H1 (cell line): ENCODE data around the gene IP6K1. TPM values are rescaled to one million over a fixed set of nuclear protein-coding genes. Genes with fewer than 3 reads are reported as not detected.

Experiments used
- CTCF ChIA-PET: fragments of 300-600 bp; sonication (Branson Sonifier 250); formaldehyde crosslinking; loops from one replicate; lab custom pipeline; 2021; ENCODE audit not compliant: partially characterized antibody; lab: Charles Lee
- POLR2A ChIA-PET: fragments of 300-600 bp; sonication (Branson Sonifier 250); formaldehyde crosslinking; loops from one replicate; lab custom pipeline; 2021; ENCODE audit warnings: inconsistent platforms; ENCODE audit not compliant: partially characterized antibody; lab: Charles Lee
- DNase-seq, 2 experiments: peaks; one replicate each; pipeline versions ENCODE4 v3.0.0 to v3.0.0-alpha.2; 2010 to 2022; ENCODE audit warnings: low spot score in 2 of 2, low read depth in 1 of 2, mixed read lengths in 1 of 2
- FAIRE-seq: peaks from 2 replicates; lab custom pipeline; 2011; peaks lifted over from hg19 to GRCh38; lab: Jason Lieb, UNC
- H2AFZ ChIP-seq: 2 replicates; pipeline ENCODE4 v1.8.1; 2012; ENCODE audit warnings: low read length, inconsistent platforms
- H2AK5ac ChIP-seq: 2 replicates; pipeline ENCODE4 v1.6.1; 2013; ENCODE audit warnings: low read depth, low read length
- H2BK120ac ChIP-seq: replicated peaks from 2 replicates; pipeline ENCODE3; 2013; ENCODE audit warnings: low read depth, low read length, inconsistent platforms
- H2BK12ac ChIP-seq: 2 replicates; pipeline ENCODE4 v1.6.1; 2013; ENCODE audit warnings: low read depth, low read length
- H2BK15ac ChIP-seq: 2 replicates; pipeline ENCODE4 v1.6.1; 2013; ENCODE audit warnings: low read length
- H2BK20ac ChIP-seq: 2 replicates; pipeline ENCODE4 v1.6.1; 2013; ENCODE audit warnings: low read length
- H2BK5ac ChIP-seq: 2 replicates; pipeline ENCODE4 v1.6.1; 2013; ENCODE audit warnings: low read depth, low read length
- H3K14ac ChIP-seq: 2 replicates; pipeline ENCODE4 v1.6.1; 2013; ENCODE audit warnings: inconsistent platforms; ENCODE audit not compliant: insufficient read length
- H3K18ac ChIP-seq: 2 replicates; pipeline ENCODE4 v1.6.1; 2013; ENCODE audit warnings: low read length; ENCODE audit errors: extremely low read depth
- H3K23ac ChIP-seq: 2 replicates; pipeline ENCODE4 v1.6.1; 2013; ENCODE audit warnings: inconsistent platforms; ENCODE audit not compliant: insufficient read length
- H3K23me2 ChIP-seq: 2 replicates; pipeline ENCODE4 v1.6.1; 2013; ENCODE audit warnings: low read depth, low read length
- H3K27ac ChIP-seq: 2 replicates; pipeline ENCODE4 v1.6.1; 2011; ENCODE audit warnings: low read depth, low read length, inconsistent platforms
- H3K27me3 ChIP-seq, 4 experiments: replicated peaks in 1 of 4; 1 replicate in 1 of 4; 2 replicates in 3 of 4; pipeline versions ENCODE4 v1.6.1 to v1.8.1; 2011 to 2013; ENCODE audit warnings: low read length in 3 of 4, mild to moderate bottlenecking in 3 of 4, inconsistent platforms in 2 of 4, mixed read lengths in 2 of 4, moderate library complexity in 1 of 4; ENCODE audit not compliant: control insufficient read depth in 3 of 4, insufficient read depth in 3 of 4; ENCODE audit errors: extremely low read depth in 1 of 4
- H3K36me3 ChIP-seq, 4 experiments: 2 replicates each; pipeline versions ENCODE4 v1.6.1 to v1.8.1; 2011 to 2013; ENCODE audit warnings: mild to moderate bottlenecking in 4 of 4, low read length in 3 of 4, moderate library complexity in 2 of 4, control low read depth in 1 of 4, inconsistent platforms in 1 of 4; ENCODE audit not compliant: insufficient read depth in 4 of 4, control insufficient read depth in 2 of 4
- H3K4ac ChIP-seq: replicated peaks from 2 replicates; pipeline ENCODE3; 2013; ENCODE audit warnings: low read length, low read depth, mixed read lengths, inconsistent platforms; ENCODE audit not compliant: insufficient read length
- H3K4me1 ChIP-seq, 4 experiments: replicated peaks in 1 of 4; 1 replicate in 1 of 4; 2 replicates in 3 of 4; pipeline versions ENCODE4 v1.6.1 to v1.8.1; 2011 to 2013; ENCODE audit warnings: low read length in 3 of 4, inconsistent platforms in 2 of 4, mixed read lengths in 1 of 4; ENCODE audit not compliant: insufficient read depth in 4 of 4, control insufficient read depth in 3 of 4
- H3K4me2 ChIP-seq, 2 experiments: 2 replicates each; pipeline versions ENCODE4 v1.6.1 to v1.8.1; 2011 to 2013; ENCODE audit warnings: low read depth in 2 of 2, low read length in 2 of 2, control low read depth in 1 of 2, inconsistent platforms in 1 of 2, mild to moderate bottlenecking in 1 of 2; ENCODE audit not compliant: insufficient read depth in 1 of 2
- H3K4me3 ChIP-seq, 4 experiments: fragments of 200-600, 300-600 bp in 1 of 4; sonication (generic), shearing (Covaris generic), sonication (Bioruptor Twin) in 1 of 4; 2 replicates each; pipeline versions ENCODE4 v1.5.1 to v1.8.1; 2011 to 2016; ENCODE audit warnings: low read length in 4 of 4, low read depth in 3 of 4, control low read depth in 2 of 4, inconsistent platforms in 2 of 4, mild to moderate bottlenecking in 2 of 4, mixed read lengths in 1 of 4, moderate library complexity in 1 of 4; ENCODE audit not compliant: insufficient read depth in 2 of 4; ENCODE audit errors: extremely low read depth in 1 of 4
- H3K56ac ChIP-seq: replicated peaks from 2 replicates; pipeline ENCODE3; 2013; ENCODE audit warnings: low read depth, mild to moderate bottlenecking, mixed read lengths, low read length, inconsistent platforms; ENCODE audit not compliant: insufficient read length
- H3K79me1 ChIP-seq: 2 replicates; pipeline ENCODE4 v1.6.1; 2013; ENCODE audit warnings: low read depth, low read length, control low read depth
- H3K79me2 ChIP-seq, 2 experiments: 2 replicates each; pipeline versions ENCODE4 v1.6.1 to v1.8.1; 2012 to 2013; ENCODE audit warnings: low read length in 2 of 2, mild to moderate bottlenecking in 2 of 2, inconsistent platforms in 1 of 2; ENCODE audit not compliant: insufficient read depth in 2 of 2, control insufficient read depth in 1 of 2
- H3K9ac ChIP-seq, 4 experiments: replicated peaks in 1 of 4; 1 replicate in 1 of 4; 2 replicates in 3 of 4; pipeline versions ENCODE4 v1.6.1 to v1.8.1; 2011 to 2013; ENCODE audit warnings: low read depth in 3 of 4, low read length in 3 of 4, control low read depth in 2 of 4, mild to moderate bottlenecking in 2 of 4, moderate library complexity in 2 of 4, inconsistent platforms in 1 of 4; ENCODE audit errors: extremely low read depth in 1 of 4
- H3K9me3 ChIP-seq, 2 experiments: 2 replicates each; pipeline versions ENCODE4 v1.6.1 to v1.8.1; 2012 to 2013; ENCODE audit warnings: mild to moderate bottlenecking in 2 of 2, moderate library complexity in 2 of 2, control low read depth in 1 of 2, inconsistent platforms in 1 of 2, low read depth in 1 of 2, low read length in 1 of 2, mixed read lengths in 1 of 2; ENCODE audit not compliant: insufficient read depth in 2 of 2
- H4K20me1 ChIP-seq, 2 experiments: replicated peaks in 1 of 2; 2 replicates each; pipeline versions ENCODE3 to v1.8.1; 2011 to 2013; ENCODE audit warnings: inconsistent platforms in 2 of 2, low read length in 2 of 2, mild to moderate bottlenecking in 1 of 2; ENCODE audit not compliant: insufficient read depth in 2 of 2, control insufficient read depth in 1 of 2
- H4K5ac ChIP-seq: 2 replicates; pipeline ENCODE4 v1.6.1; 2013; ENCODE audit warnings: low read length, low read depth, mixed read lengths, inconsistent platforms; ENCODE audit not compliant: insufficient read length
- H4K8ac ChIP-seq: 2 replicates; pipeline ENCODE4 v1.8.0; 2013; ENCODE audit warnings: mild to moderate bottlenecking, moderate library complexity, low read length, inconsistent platforms; ENCODE audit not compliant: insufficient read depth; ENCODE audit errors: extremely low read depth
- H4K91ac ChIP-seq: replicated peaks from 2 replicates; pipeline ENCODE3; 2013; ENCODE audit warnings: low read length, mixed read lengths, inconsistent platforms; ENCODE audit not compliant: insufficient read length
- ASH2L ChIP-seq: fragments of 200-600, 300-600 bp; sonication (generic); IDR thresholded peaks from one replicate; pipeline ENCODE4 v1.7.1; 2017; ENCODE audit warnings: low read length
- HDAC2 ChIP-seq, 2 experiments: fragments of 300-600 bp in 1 of 2; sonication (generic) in 1 of 2; IDR thresholded peaks; 2 replicates each; pipeline ENCODE4 v1.6.1; 2011 to 2012; ENCODE audit warnings: low read depth in 2 of 2, low read length in 2 of 2, mild to moderate bottlenecking in 2 of 2, moderate library complexity in 2 of 2, borderline replicate concordance in 1 of 2, inconsistent platforms in 1 of 2
- RXRA ChIP-seq: IDR thresholded peaks from 2 replicates; pipeline ENCODE4 v1.6.1; 2011; ENCODE audit warnings: low read depth, mild to moderate bottlenecking, low read length, moderate library complexity; ENCODE audit not compliant: insufficient read depth
- SIN3A ChIP-seq, 2 experiments: IDR thresholded peaks in 1 of 2; conservative IDR thresholded peaks in 1 of 2; 2 replicates each; pipeline ENCODE4 v1.6.1; 2011 to 2012; ENCODE audit warnings: low read length in 2 of 2, improper control_type of control experiment in 1 of 2, low read depth in 1 of 2, mild to moderate bottlenecking in 1 of 2
- TAF7 ChIP-seq: optimal IDR thresholded peaks from 2 replicates; pipeline ENCODE3; 2011; ENCODE audit warnings: low read depth, mild to moderate bottlenecking, inconsistent platforms, low read length, moderate library complexity, borderline replicate concordance
- WGBS, 2 experiments: shearing (Covaris generic) in 1 of 2; methylation state at CpG; one replicate each; pipeline versions ENCODE4 v1.1.6 to v1.1.7; 2013 to 2015; ENCODE audit warnings: low lambda C conversion rate in 2 of 2, mixed read lengths in 2 of 2, inconsistent platforms in 1 of 2, low coverage in 1 of 2, missing lambda C conversion rate in 1 of 2; ENCODE audit not compliant: insufficient replicate concordance in 2 of 2, insufficient coverage in 1 of 2, insufficient read length in 1 of 2; ENCODE audit errors: extremely low coverage in 1 of 2, missing lambda C conversion rate in 1 of 2; 5-methylcytosine and 5-hydroxymethylcytosine counted together
- polyA plus RNA-seq, 7 experiments: library from polyadenylated mRNA; depleted of rRNA in 3 of 7; stranded (reverse) in 5 of 7; unstranded in 2 of 7; fragments of >200 nt in 5 of 7; fragments of 200-250 nt in 2 of 7; gene quantifications; 1 replicate in 5 of 7; 2 replicates in 1 of 7; 4 replicates in 1 of 7; pipeline versions ENCODE4 v1.2.1 to v1.2.3, GENCODE V29; 2011 to 2013; ENCODE audit warnings: missing spikeins in 2 of 7, mixed read lengths in 2 of 7
- total RNA-seq: library from RNA; stranded (reverse); fragmentation: NEBNext Ultra II Directional; extraction: Animal tissue kit (Norgen Biotek cat#: 25700); gene quantifications from 2 replicates; pipeline ENCODE4 v1.2.1, GENCODE V29; 2021
- TF ChIP-seq, protein P1 (sequence below), 3 experiments: IDR thresholded peaks; 1 replicate in 2 of 3; 2 replicates in 1 of 3; pipeline versions ENCODE4 v1.5.1 to v1.6.1; 2011; ENCODE audit warnings: low read length in 3 of 3, mild to moderate bottlenecking in 3 of 3, inconsistent platforms in 2 of 3, low read depth in 1 of 3, moderate library complexity in 1 of 3; ENCODE audit not compliant: insufficient read depth in 1 of 3; ENCODE audit errors: control extremely low read depth in 1 of 3

The IP6K1 gene
- total and polyA plus RNA-seq, 2 of the 8 experiments (the other 6 are each of a cell fraction or from before 2014, with no cell fraction given): 31.5 to 35.2 TPM

- no peak within 1 kb of the TSS; a peak in 1 of 7 replicates for H3K9ac ChIP-seq
- no peak within 1 kb of the TSS for H2AK5ac ChIP-seq
- H3K18ac ChIP-seq: peak within 1 kb of the TSS; percentile 0; the same call in 1 of the 2 replicates
- H2BK120ac ChIP-seq: no peak within 1 kb of the TSS
- peak within 1 kb of the TSS; percentile 24 to 89 (median 78) for H3K4me3 ChIP-seq
- no peak within 1 kb of the TSS for H3K23ac ChIP-seq
- 0% methylated on average over 44 of the region's 71 CpGs; no CpG with 5 or more reads in 1 of the 2 experiments for WGBS, 2 experiments
- H3K14ac ChIP-seq: no peak within 1 kb of the TSS
- H2BK20ac ChIP-seq: no peak within 1 kb of the TSS
- no peak within 1 kb of the TSS for H3K4ac ChIP-seq
- no peak within 1 kb of the TSS for H4K5ac ChIP-seq
- no peak within 1 kb of the TSS for H3K27ac ChIP-seq
- no peak within 1 kb of the TSS; the same call in 1 of the 2 replicates for H2BK12ac ChIP-seq
- DNase-seq (peak; percentile 62 to 94), FAIRE-seq (no peak)
- H4K8ac ChIP-seq: no peak within 1 kb of the TSS; the same call in 1 of the 2 replicates
- peak within 1 kb of the TSS; percentile 34; the same call in 1 of the 2 replicates for H2BK15ac ChIP-seq
- CTCF ChIA-PET: interaction anchor here (0.6 to 17.0 kb wide), 37 partner anchors 8 to 444 kb away, joined by 3 to 266 read pairs (median 5); partner anchors contain the start of genes AMIGO3, MON1A, RBM6 and UBA7
- peak within 1 kb of the TSS; percentile 35; the same call in 1 of the 2 replicates for H2BK5ac ChIP-seq
- H4K20me1 ChIP-seq: no peaks in the 10 kb centered on the region
- POLR2A ChIA-PET: interaction anchor here (0.6 to 6.2 kb wide), 12 partner anchors 15 to 433 kb away, joined by 3 to 16 read pairs (median 3); no protein-coding TSS in a partner anchor
- no peak within 1 kb of the TSS for H4K91ac ChIP-seq
- no peaks in the 10 kb centered on the region for H3K9me3 ChIP-seq
- H3K27me3 ChIP-seq: peaks cover 0 to 18% (median 16%) of the 10 kb centered on the region in 4 experiments; a peak in 6 of 7 replicates
- H3K23me2 ChIP-seq: peaks cover 8% of the 10 kb centered on the region; the same call in 1 of the 2 replicates
- H3K36me3 ChIP-seq: no peaks in the 10 kb centered on the region
- peak within 1 kb of the TSS; percentile 34 to 92 for H3K4me2 ChIP-seq
- H3K4me1 ChIP-seq: peaks cover 0 to 25% (median 21%) of the 10 kb centered on the region in 4 experiments; a peak in 6 of 7 replicates
- no peaks in the 10 kb centered on the region for H3K79me1 ChIP-seq
- H3K56ac ChIP-seq: peak within 1 kb of the TSS; percentile 43
- H3K79me2 ChIP-seq: no peaks in the 10 kb centered on the region
- peak within 1 kb of the TSS; percentile 81 for H2AFZ ChIP-seq
- TF ChIP-seq TAF7 (peak; percentile 7), HDAC2 (IDR thresholded peaks at IDR 0.05; ENCODE audit: borderline replicate concordance in 1 of 2, low read depth in 2 of 2, low read length in 2 of 2) (peak in 1 of 2 experiments; percentile 57; a peak in 1 of 4 replicates), ASH2L (peak; percentile 54), RXRA (no peak), SIN3A (conservative IDR thresholded peaks at IDR 0.05 in 1 of 2, IDR thresholded peaks at IDR 0.05 in 1 of 2; ENCODE audit: low read depth in 1 of 2, low read length in 2 of 2) (peak in 1 of 2 experiments; percentile 81; a peak in 2 of 4 replicates)
- TF ChIP-seq, protein P1, sequence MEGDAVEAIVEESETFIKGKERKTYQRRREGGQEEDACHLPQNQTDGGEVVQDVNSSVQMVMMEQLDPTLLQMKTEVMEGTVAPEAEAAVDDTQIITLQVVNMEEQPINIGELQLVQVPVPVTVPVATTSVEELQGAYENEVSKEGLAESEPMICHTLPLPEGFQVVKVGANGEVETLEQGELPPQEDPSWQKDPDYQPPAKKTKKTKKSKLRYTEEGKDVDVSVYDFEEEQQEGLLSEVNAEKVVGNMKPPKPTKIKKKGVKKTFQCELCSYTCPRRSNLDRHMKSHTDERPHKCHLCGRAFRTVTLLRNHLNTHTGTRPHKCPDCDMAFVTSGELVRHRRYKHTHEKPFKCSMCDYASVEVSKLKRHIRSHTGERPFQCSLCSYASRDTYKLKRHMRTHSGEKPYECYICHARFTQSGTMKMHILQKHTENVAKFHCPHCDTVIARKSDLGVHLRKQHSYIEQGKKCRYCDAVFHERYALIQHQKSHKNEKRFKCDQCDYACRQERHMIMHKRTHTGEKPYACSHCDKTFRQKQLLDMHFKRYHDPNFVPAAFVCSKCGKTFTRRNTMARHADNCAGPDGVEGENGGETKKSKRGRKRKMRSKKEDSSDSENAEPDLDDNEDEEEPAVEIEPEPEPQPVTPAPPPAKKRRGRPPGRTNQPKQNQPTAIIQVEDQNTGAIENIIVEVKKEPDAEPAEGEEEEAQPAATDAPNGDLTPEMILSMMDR (IDR thresholded peaks at IDR 0.05; ENCODE audit: control extremely low read depth in 1 of 3, insufficient read depth in 1 of 3, low read depth in 1 of 3, low read length in 3 of 3): peak in 2 of 3 experiments; percentile 89 to 94; a peak in 3 of 4 replicates
Measured at GRCh38 chr3:49802719-49803464, 16.6 kb upstream of the IP6K1 start, which contains the start of gene INKA1. INKA1 (plus strand) TSS chr3:49803261; CDS start chr3:49803393, 132 bp downstream.
